Esophagus squamous epithelium (tissue), 4 donors: ENCODE measurements around the gene EFHC2.

Experiments used
- CTCF ChIP-seq, 6 experiments: fragments of 450-650 bp in 4 of 6; fragments of 200-600 bp in 2 of 6; sonication (generic) in 2 of 6; IDR thresholded peaks; one replicate each; pipeline ENCODE4 v1.5.1; 2016 to 2019; ENCODE audit warnings: antibody characterized with exemption in 6 of 6, mild to moderate bottlenecking in 4 of 6, moderate library complexity in 4 of 6
- POLR2A ChIP-seq, 4 donors: fragments of 450-650 bp; IDR thresholded peaks; one replicate each; pipeline ENCODE4 v1.6.1; 2017; ENCODE audit warnings: antibody characterized with exemption in 4 of 4, mild to moderate bottlenecking in 4 of 4, moderate library complexity in 3 of 4

- no peak for TF ChIP-seq CTCF (IDR thresholded peaks at IDR 0.05)
- no peak for TF ChIP-seq POLR2A (IDR thresholded peaks at IDR 0.05)
Measured at GRCh38 chrX:44343412-44344141, at the start of gene EFHC2.
